RWPE1 (cell line): Measurements from ENCODE around the gene PALLD.

ENCODE experiments used
- CTCF ChIA-PET: fragments of 350-600 bp; sonication (Branson Sonifier 250); formaldehyde crosslinking; extraction: SDS; loops from one replicate; lab custom pipeline; 2021; lab: Yijun Ruan, JAX
- POLR2A ChIA-PET: fragments of 400-600 bp; formaldehyde crosslinking; extraction: SDS; loops from one replicate; lab custom pipeline; 2020; ENCODE audit warnings: antibody characterized with exemption; ENCODE audit not compliant: low non-redundant PET; lab: Yijun Ruan, JAX
- DNase-seq: peaks from one replicate; pipeline ENCODE4 v3.0.0; 2012; ENCODE audit warnings: low spot score
- H3K27ac ChIP-seq: fragments of 450-650 bp; 2 replicates; pipeline ENCODE4 v1.5.1; 2017
- TF ChIP-seq, protein P1 (sequence below): fragments of 450-650 bp; conservative IDR thresholded peaks from 2 replicates; pipeline ENCODE4 v1.5.1; 2017; ENCODE audit warnings: low read depth, mild to moderate bottlenecking

PALLD gene

DNA sequence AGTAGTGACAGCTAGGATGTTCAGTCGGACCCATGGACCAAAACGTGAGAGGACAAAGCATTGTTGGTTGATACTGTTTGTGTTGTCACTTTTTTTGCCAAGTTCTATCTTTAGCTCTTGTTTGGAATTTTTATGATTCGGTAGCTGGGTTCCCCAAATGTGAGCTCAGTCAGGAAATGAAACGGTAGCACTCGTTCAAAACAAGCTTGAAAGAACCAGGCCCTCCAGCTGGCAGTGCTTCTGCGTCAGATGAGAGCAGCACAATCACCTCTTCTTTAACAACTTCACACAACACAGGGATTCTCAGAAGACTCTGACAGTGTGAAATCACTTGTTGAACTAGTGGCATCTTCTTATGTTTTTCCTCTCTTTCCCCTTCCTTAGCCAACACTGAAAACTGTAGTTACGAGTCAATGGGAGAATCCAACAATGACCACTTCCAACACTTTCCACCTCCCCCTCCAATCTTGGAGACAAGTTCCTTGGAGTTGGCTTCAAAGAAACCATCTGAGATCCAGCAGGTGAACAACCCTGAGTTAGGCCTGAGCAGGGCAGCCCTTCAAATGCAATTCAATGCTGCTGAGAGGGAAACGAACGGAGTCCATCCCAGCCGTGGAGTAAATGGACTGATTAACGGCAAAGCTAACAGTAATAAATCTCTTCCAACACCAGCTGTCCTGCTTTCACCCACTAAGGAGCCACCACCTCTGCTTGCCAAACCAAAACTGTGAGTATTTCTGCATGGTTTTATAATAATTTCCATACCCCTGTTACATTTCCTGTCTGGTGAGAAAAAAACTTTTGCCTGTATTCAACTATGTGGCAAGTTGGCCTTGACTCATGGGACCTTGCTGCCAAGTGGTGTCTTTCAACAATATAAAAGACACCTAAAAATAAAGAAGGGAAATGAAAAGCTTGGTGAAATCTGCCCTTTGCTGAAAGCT is 214.6 kb downstream of the PALLD start:
- no peak for DNase-seq
- ChIA-PET POLR2A (no interaction called here), CTCF (interaction anchor here (0.6 to 1.3 kb wide), 7 partner anchors 48 to 350 kb away, joined by 3 to 7 read pairs (median 3); no protein-coding TSS in a partner anchor)
- H3K27ac ChIP-seq, result peak overlapping the region; percentile 64
- TF ChIP-seq, protein P1, sequence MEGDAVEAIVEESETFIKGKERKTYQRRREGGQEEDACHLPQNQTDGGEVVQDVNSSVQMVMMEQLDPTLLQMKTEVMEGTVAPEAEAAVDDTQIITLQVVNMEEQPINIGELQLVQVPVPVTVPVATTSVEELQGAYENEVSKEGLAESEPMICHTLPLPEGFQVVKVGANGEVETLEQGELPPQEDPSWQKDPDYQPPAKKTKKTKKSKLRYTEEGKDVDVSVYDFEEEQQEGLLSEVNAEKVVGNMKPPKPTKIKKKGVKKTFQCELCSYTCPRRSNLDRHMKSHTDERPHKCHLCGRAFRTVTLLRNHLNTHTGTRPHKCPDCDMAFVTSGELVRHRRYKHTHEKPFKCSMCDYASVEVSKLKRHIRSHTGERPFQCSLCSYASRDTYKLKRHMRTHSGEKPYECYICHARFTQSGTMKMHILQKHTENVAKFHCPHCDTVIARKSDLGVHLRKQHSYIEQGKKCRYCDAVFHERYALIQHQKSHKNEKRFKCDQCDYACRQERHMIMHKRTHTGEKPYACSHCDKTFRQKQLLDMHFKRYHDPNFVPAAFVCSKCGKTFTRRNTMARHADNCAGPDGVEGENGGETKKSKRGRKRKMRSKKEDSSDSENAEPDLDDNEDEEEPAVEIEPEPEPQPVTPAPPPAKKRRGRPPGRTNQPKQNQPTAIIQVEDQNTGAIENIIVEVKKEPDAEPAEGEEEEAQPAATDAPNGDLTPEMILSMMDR, result no peak

GRCh38 chr4:168712316-168712890 is 215.6 kb downstream of the PALLD start:
- DNase-seq, result no peak
- TF ChIP-seq, protein P1, result no peak
- CTCF ChIA-PET, result interaction anchor here (0.5 kb wide), 1 partner anchor 391 kb away, joined by 3 read pairs; no protein-coding TSS in a partner anchor
- no peak overlapping the region for H3K27ac ChIP-seq
- POLR2A ChIA-PET, result no interaction called here

DNA sequence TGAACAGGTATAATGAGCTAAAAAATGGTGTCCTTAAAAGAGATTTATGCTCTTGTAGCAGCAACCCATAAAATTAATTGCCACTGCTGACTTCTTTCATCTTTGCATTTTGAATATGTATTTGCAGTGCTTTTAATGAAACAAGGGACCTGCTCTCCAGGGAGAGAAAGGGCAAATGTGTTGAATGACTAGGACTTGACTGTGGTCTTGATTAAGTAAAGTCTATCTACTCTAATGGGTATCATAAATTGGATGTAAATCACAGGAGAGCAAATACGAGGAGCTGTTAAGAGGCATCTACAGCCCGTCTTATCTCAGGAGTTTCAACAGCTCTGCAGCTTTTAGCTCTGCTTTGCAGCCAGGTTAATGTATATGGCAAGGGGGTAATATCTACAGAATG is 216.4 kb downstream of the PALLD start:
- H3K27ac ChIP-seq, result no peak overlapping the region
- no peak for DNase-seq
- ChIA-PET POLR2A (no interaction called here), CTCF (interaction anchor here (0.6 kb wide), 1 partner anchor 1917 kb away, joined by 4 read pairs; no protein-coding TSS in a partner anchor)
- TF ChIP-seq, protein P1, result no peak

DNA sequence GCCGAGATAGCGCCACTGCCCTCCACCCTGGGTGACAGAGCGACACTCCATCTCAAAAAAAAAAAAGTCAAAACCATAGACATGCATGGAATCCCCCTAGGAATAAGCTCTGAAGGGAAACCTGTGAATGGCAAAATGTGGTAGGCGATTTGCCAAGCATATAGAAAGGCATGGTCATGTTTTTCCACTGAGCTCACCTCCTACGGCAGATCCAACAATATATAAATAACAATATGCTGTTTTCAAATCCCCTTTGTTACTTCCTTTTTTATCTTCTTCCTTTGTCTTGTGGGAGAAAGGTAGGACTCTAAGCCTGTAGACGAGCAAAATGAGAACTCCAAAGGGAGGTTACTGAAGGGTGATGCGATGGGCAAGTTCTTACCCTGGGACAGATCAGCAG is 219.0 kb downstream of the PALLD start:
- no peak overlapping the region for H3K27ac ChIP-seq
- CTCF ChIA-PET, result interaction anchor here (0.6 kb wide), 3 partner anchors 53 to 172 kb away, joined by 3 to 6 read pairs (median 6); no protein-coding TSS in a partner anchor
- TF ChIP-seq, protein P1, result no peak
- no peak for DNase-seq
- POLR2A ChIA-PET, result no interaction called here

- ChIA-PET CTCF (interaction anchor here (0.6 kb wide), 4 partner anchors 53 to 286 kb away, joined by 3 to 6 read pairs (median 4); no protein-coding TSS in a partner anchor), POLR2A (no interaction called here)
- no peak for DNase-seq
- TF ChIP-seq, protein P1, result no peak
- H3K27ac ChIP-seq, result no peak overlapping the region
Observed at GRCh38 chr4:168716406-168717129, 219.7 kb downstream of the PALLD start.

DNA sequence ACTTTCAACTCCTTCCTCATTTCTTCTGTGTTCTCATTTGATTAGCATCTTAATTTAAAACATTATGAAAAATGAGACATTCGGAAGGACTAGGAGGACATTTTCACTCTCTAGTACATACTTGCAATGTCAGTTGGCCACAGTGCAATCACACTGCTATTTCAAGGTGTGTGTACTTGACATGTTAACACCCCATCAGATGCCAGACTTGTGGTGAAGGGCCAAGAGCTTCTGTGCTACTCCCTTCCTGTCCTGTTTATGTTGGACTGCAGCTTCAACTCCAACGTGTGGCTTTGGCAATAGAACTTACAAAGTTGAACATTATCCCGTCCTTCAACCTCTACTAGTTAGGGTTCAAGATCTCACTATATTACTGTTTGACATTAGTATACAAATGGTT is 221.0 kb downstream of the PALLD start:
- no peak for DNase-seq
- CTCF ChIA-PET, result no interaction called here
- TF ChIP-seq, protein P1, result no peak
- POLR2A ChIA-PET, result no interaction called here
- no peak overlapping the region for H3K27ac ChIP-seq
